ENCODE data around the gene VGLL2.
"Not testable (repeated sequence)": the region's sequence is repeated elsewhere in the genome, so short reads cannot be mapped to it uniquely, and the experiment has no call there.

The VGLL2 gene

GRCh38 chr6:117265410-117266256 lies at the start of gene VGLL2:
TSS of gene VGLL2 (plus strand) at chr6:117265558. CDS start at chr6:117265764, 206 bp downstream.
- DNase-seq, result peak; percentile 47

GRCh38 chr6:117222861-117223260 lies 42.5 kb upstream of the VGLL2 start:
- no peak for DNase-seq

- no peak for DNase-seq
These were observed 38.6 kb upstream of the VGLL2 start for GRCh38 chr6:117226778-117227177.

GRCh38 chr6:117227245-117227962 lies 38.0 kb upstream of the VGLL2 start:
- no peak for DNase-seq

GRCh38 chr6:117228202-117228601 lies 37.2 kb upstream of the VGLL2 start:
- DNase-seq, result no peak

GRCh38 chr6:117229870-117230269 lies 35.5 kb upstream of the VGLL2 start:
- DNase-seq, result no peak

GRCh38 chr6:117231466-117231865 lies 33.9 kb upstream of the VGLL2 start:
- no peak for DNase-seq

- DNase-seq, result no peak
These were observed 33.2 kb upstream of the VGLL2 start for GRCh38 chr6:117232196-117232595.

- DNase-seq, result no peak
These were observed 32.2 kb upstream of the VGLL2 start for GRCh38 chr6:117233145-117233544.

- DNase-seq, result no peak
These were observed 27.8 kb upstream of the VGLL2 start for GRCh38 chr6:117237561-117237960.

- not testable (repeated sequence) for DNase-seq
These were observed 20.8 kb upstream of the VGLL2 start for GRCh38 chr6:117244571-117244970.

GRCh38 chr6:117244979-117245378 lies 20.4 kb upstream of the VGLL2 start:
- not testable (repeated sequence) for DNase-seq

GRCh38 chr6:117253785-117254184 lies 11.6 kb upstream of the VGLL2 start:
- DNase-seq, result no peak

- DNase-seq, result no peak
These were observed 2.6 kb upstream of the VGLL2 start for GRCh38 chr6:117262799-117263198.

GRCh38 chr6:117263353-117263927 lies 1.9 kb upstream of the VGLL2 start:
- DNase-seq, result no peak

- no peak for DNase-seq
These were observed 1.0 kb upstream of the VGLL2 start for GRCh38 chr6:117264369-117264691.

GRCh38 chr6:117264692-117265409 lies 507 bp upstream of the VGLL2 start:
- peak; percentile 26 for DNase-seq

GRCh38 chr6:117266257-117267053 lies 1.1 kb downstream of the VGLL2 start:
- no peak for DNase-seq

- no peak for DNase-seq
These were observed 1.6 kb downstream of the VGLL2 start for GRCh38 chr6:117267054-117267347.

GRCh38 chr6:117267766-117268534 lies 2.6 kb downstream of the VGLL2 start:
- no peak for DNase-seq

- no peak for DNase-seq
These were observed 3.6 kb downstream of the VGLL2 start for GRCh38 chr6:117268924-117269323.

- no peak for DNase-seq
These were observed 4.3 kb downstream of the VGLL2 start for GRCh38 chr6:117269638-117270054.
